Large intestine (tissue), 3 donors: ENCODE measurements around the gene HP1BP3. TPM values are rescaled to one million over a fixed set of nuclear protein-coding genes. Genes with fewer than 3 reads are reported as not detected.
A peak's percentile ranks its signal among the peaks of the same experiment; 100 is the strongest.

ENCODE experiments used
- DNase-seq, 2 donors: peaks; one replicate each; pipeline versions ENCODE4 v3.0.0 to v3.0.0-alpha.2; 2013
- H3K27ac ChIP-seq: one replicate; pipeline ENCODE4 v1.5.1; 2013; ENCODE audit warnings: low read length
- H3K27me3 ChIP-seq: 2 replicates; pipeline ENCODE4 v1.6.1; 2013; ENCODE audit warnings: low read length; ENCODE audit not compliant: control insufficient read depth, insufficient read depth
- H3K36me3 ChIP-seq: 2 replicates; pipeline ENCODE4 v1.6.1; 2013; ENCODE audit warnings: low read length; ENCODE audit not compliant: control insufficient read depth, insufficient read depth
- H3K4me1 ChIP-seq: one replicate; pipeline ENCODE4 v1.6.1; 2013; ENCODE audit warnings: low read length; ENCODE audit not compliant: control insufficient read depth, insufficient read depth
- H3K4me3 ChIP-seq: one replicate; pipeline ENCODE4 v1.5.1; 2013; ENCODE audit warnings: low read length
- H3K9me3 ChIP-seq: one replicate; pipeline ENCODE4 v1.6.1; 2013; ENCODE audit warnings: mild to moderate bottlenecking, low read depth, low read length, moderate library complexity; ENCODE audit not compliant: control insufficient read depth
- WGBS: methylation state at CpG from one replicate; pipeline ENCODE4 v1.1.5; 2013; ENCODE audit warnings: low lambda C conversion rate; ENCODE audit not compliant: insufficient coverage; 5-methylcytosine and 5-hydroxymethylcytosine counted together
- polyA plus RNA-seq: library from polyadenylated mRNA; unstranded; fragments of 120-200 nt; gene quantifications from one replicate; pipeline ENCODE4 v1.2.1, GENCODE V29; 2013

HP1BP3 gene
- polyA plus RNA-seq, 1 donor: 247 TPM

DNA sequence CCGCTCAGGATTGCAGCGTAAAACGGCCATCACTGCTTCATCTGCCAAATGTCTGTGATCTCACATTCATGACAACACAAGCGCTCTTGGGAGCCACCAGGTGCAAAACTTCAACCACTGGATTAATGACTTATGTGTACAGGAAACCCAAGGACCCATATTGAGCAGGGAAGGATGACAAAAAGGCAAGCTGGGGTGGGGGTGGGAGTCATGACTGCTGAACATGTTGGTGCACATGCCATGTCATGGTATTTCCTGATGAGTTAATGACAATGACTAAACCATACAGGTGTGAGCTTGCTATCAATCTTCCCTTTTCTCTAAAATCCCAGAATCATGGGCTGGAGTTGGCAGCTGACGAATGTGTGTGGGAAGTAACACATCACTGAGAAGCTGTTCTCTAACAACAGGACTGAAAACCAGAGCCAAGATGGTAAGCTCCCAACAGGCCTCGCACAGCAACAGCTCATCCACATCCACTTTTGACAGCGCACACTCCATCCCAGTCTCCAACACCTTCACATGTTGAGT is 51.5 kb downstream of the HP1BP3 start:
- peaks cover 2% of the 10 kb centered on the region for H3K9me3 ChIP-seq
- WGBS: no CpG with 5 or more reads among the region's 7 CpGs
- H3K27me3 ChIP-seq: peaks cover 21% of the 10 kb centered on the region
- H3K27ac ChIP-seq: no peak overlapping the region
- no peak for DNase-seq
- no peak overlapping the region for H3K4me3 ChIP-seq
- H3K4me1 ChIP-seq: peaks cover 16% of the 10 kb centered on the region
- H3K36me3 ChIP-seq: peaks cover 20% of the 10 kb centered on the region

DNA sequence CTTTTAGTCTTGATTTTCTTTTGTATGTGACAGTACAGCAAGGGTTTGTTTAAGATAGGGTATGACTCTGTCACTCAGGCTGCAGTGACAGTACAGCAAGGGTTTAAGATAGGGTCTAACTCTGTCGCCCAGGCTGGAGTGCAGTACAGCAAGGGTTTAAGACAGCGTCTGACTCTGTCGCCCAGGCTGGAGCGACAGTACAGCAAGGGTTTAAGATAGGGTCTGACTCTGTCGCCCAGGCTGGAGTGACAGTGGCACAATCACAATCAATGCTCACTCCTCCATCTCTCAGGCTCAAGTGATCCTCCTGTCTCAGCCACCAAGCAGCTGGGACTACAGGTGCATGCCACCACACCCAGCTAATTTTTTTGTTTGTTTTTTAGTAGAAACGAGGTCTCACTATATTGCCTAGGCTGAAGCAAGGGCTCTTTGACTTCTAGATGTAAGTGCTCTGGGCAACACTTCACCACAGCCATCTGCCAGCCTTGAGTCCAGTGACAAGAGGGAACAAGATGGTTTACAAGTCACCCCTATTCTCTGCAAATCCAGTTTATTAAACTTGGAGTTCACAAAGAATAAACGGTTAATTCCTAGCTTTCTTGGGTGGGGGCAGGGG is 53.6 kb downstream of the HP1BP3 start:
- WGBS: no CpG with 5 or more reads among the region's 7 CpGs
- DNase-seq: no peak
- Histone ChIP-seq H3K36me3 (peaks cover 10% of the 10 kb centered on the region), H3K27me3 (peaks cover 42% of the 10 kb centered on the region), H3K4me3 (peak overlapping the region; percentile 54), H3K4me1 (peaks cover 16% of the 10 kb centered on the region), H3K9me3 (peaks cover 2% of the 10 kb centered on the region), H3K27ac (peak overlapping the region; percentile 81)

GRCh38 chr1:20732588-20733359 is 54.3 kb downstream of the HP1BP3 start, which contains the start of gene SH2D5:
TSS of gene SH2D5 (minus strand) at chr1:20732703. CDS start at chr1:20728044, 4,659 bp downstream.
- Histone ChIP-seq H3K27me3 (peaks cover 49% of the 10 kb centered on the region), H3K9me3 (peaks cover 4% of the 10 kb centered on the region), H3K4me3 (peak within 1 kb of the TSS; percentile 54), H3K36me3 (peaks cover 7% of the 10 kb centered on the region), H3K27ac (peak within 1 kb of the TSS; percentile 81), H3K4me1 (peaks cover 16% of the 10 kb centered on the region)
- peak; percentile 89 to 96 for DNase-seq
- WGBS: no CpG with 5 or more reads among the region's 38 CpGs

GRCh38 chr1:20732071-20732587 is 55.0 kb downstream of the HP1BP3 start:
- no CpG with 5 or more reads among the region's 55 CpGs for WGBS
- peak overlapping the region; percentile 54 for H3K4me3 ChIP-seq
- peaks cover 1% of the 10 kb centered on the region for H3K36me3 ChIP-seq
- no peak overlapping the region for H3K27ac ChIP-seq
- peak in 1 of 2 donors; percentile 62 for DNase-seq
- peaks cover 5% of the 10 kb centered on the region for H3K9me3 ChIP-seq
- H3K27me3 ChIP-seq: peaks cover 54% of the 10 kb centered on the region
- peaks cover 16% of the 10 kb centered on the region for H3K4me1 ChIP-seq

- Histone ChIP-seq H3K4me1 (peaks cover 16% of the 10 kb centered on the region), H3K27ac (no peak overlapping the region), H3K27me3 (peaks cover 54% of the 10 kb centered on the region), H3K4me3 (peak overlapping the region; percentile 28), H3K36me3 (no peaks in the 10 kb centered on the region), H3K9me3 (peaks cover 7% of the 10 kb centered on the region)
- peak in 1 of 2 donors; percentile 31 for DNase-seq
- no CpG with 5 or more reads among the region's 62 CpGs for WGBS
Observed at GRCh38 chr1:20731057-20731991, 55.8 kb downstream of the HP1BP3 start.

DNA sequence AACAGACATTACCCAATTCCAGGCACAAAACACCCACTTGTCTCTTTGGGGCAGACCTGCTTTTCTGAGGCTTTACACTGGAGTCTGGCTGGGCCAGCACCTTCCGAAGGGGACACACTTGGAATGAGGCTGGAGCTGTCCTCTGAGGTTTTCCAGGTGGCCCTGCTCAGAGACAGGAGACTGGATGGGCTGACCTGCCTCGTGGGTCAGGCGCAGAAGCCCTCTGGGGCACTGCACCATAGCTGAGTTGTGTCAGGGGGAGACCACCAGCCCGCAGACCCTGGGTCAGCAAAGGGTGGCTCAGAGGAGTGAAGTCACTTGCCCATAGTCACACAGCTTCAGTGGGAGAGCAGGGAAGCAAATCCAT is 56.4 kb downstream of the HP1BP3 start:
- peaks cover 54% of the 10 kb centered on the region for H3K27me3 ChIP-seq
- H3K27ac ChIP-seq: no peak overlapping the region
- no CpG with 5 or more reads among the region's 4 CpGs for WGBS
- H3K36me3 ChIP-seq: no peaks in the 10 kb centered on the region
- peaks cover 7% of the 10 kb centered on the region for H3K9me3 ChIP-seq
- H3K4me1 ChIP-seq: peaks cover 16% of the 10 kb centered on the region
- no peak for DNase-seq
- H3K4me3 ChIP-seq: no peak overlapping the region

- DNase-seq: no peak
- Histone ChIP-seq H3K27me3 (peaks cover 54% of the 10 kb centered on the region), H3K4me3 (no peak overlapping the region), H3K36me3 (no peaks in the 10 kb centered on the region), H3K4me1 (peaks cover 16% of the 10 kb centered on the region), H3K27ac (no peak overlapping the region), H3K9me3 (peaks cover 7% of the 10 kb centered on the region)
- 13% methylated on average over 3 of the region's 19 CpGs for WGBS
Observed at GRCh38 chr1:20729990-20730689, 57.0 kb downstream of the HP1BP3 start.

- no peak overlapping the region for H3K4me3 ChIP-seq
- peaks cover 16% of the 10 kb centered on the region for H3K4me1 ChIP-seq
- H3K36me3 ChIP-seq: no peaks in the 10 kb centered on the region
- no peak for DNase-seq
- peaks cover 54% of the 10 kb centered on the region for H3K27me3 ChIP-seq
- H3K9me3 ChIP-seq: peaks cover 7% of the 10 kb centered on the region
- H3K27ac ChIP-seq: no peak overlapping the region
- no CpG with 5 or more reads among the region's 14 CpGs for WGBS
Observed at GRCh38 chr1:20729155-20729931, 57.8 kb downstream of the HP1BP3 start.
